GM21737 (cell line): ENCODE measurements around the gene ABCB7.
"Not testable (repeated sequence)": the region's sequence is repeated elsewhere in the genome, so short reads cannot be mapped to it uniquely, and the experiment has no call there.

ENCODE experiments used
- ATAC-seq: cut with Tn5 transposase; IDR thresholded peaks from one replicate; pipeline ENCODE4 v1.9.1; 2021; ENCODE audit warnings: mild to moderate bottlenecking, moderate library complexity; ENCODE audit not compliant: unreplicated experiment

Gene ABCB7

GRCh38 chrX:75106772-75107171 lies 49.3 kb downstream of the ABCB7 start:
- ATAC-seq, result no peak

- ATAC-seq, result no peak
Measured at GRCh38 chrX:75096331-75096730, 59.8 kb downstream of the ABCB7 start.

- ATAC-seq, result no peak
Measured at GRCh38 chrX:75086731-75087195, 69.3 kb downstream of the ABCB7 start.

GRCh38 chrX:75084757-75085156 lies 71.3 kb downstream of the ABCB7 start:
- no peak for ATAC-seq

- no peak for ATAC-seq
Measured at GRCh38 chrX:75076429-75076828, 79.7 kb downstream of the ABCB7 start.

GRCh38 chrX:75074475-75074874 lies 81.6 kb downstream of the ABCB7 start:
- no peak for ATAC-seq

- ATAC-seq, result no peak
Measured at GRCh38 chrX:75071334-75071733, 84.7 kb downstream of the ABCB7 start.

- no peak for ATAC-seq
Measured at GRCh38 chrX:75067931-75068330, 88.2 kb downstream of the ABCB7 start.

GRCh38 chrX:75061701-75062100 lies 94.4 kb downstream of the ABCB7 start:
- no peak for ATAC-seq

- ATAC-seq, result no peak
Measured at GRCh38 chrX:75051047-75051446, 105.0 kb downstream of the ABCB7 start.

- no peak for ATAC-seq
Measured at GRCh38 chrX:75045369-75045768, 110.7 kb downstream of the ABCB7 start.

- not testable (repeated sequence) for ATAC-seq
Measured at GRCh38 chrX:75044142-75044541, 111.9 kb downstream of the ABCB7 start.

GRCh38 chrX:75038925-75039324 lies 117.2 kb downstream of the ABCB7 start:
- no peak for ATAC-seq
